OCI-LY1 (cell line): Measurements from ENCODE around the gene ODAD3.

Experiments used
- EZH2 ChIP-seq: fragments of 200-600 bp; sonication (generic), shearing (Covaris generic); IDR thresholded peaks from 2 replicates; pipeline ENCODE4 v1.8.0; 2017; ENCODE audit warnings: borderline replicate concordance, mixed run types, mild to moderate bottlenecking, antibody characterized with exemption, low read length, moderate library complexity, mixed read lengths
- TF ChIP-seq, protein P1 (sequence below): fragments of 200-600 bp; sonication (generic), shearing (Covaris generic); IDR thresholded peaks from 2 replicates; pipeline ENCODE4 v1.5.1; 2017; ENCODE audit warnings: mild to moderate bottlenecking, antibody characterized with exemption, low read length, moderate library complexity, mixed read lengths

DNA sequence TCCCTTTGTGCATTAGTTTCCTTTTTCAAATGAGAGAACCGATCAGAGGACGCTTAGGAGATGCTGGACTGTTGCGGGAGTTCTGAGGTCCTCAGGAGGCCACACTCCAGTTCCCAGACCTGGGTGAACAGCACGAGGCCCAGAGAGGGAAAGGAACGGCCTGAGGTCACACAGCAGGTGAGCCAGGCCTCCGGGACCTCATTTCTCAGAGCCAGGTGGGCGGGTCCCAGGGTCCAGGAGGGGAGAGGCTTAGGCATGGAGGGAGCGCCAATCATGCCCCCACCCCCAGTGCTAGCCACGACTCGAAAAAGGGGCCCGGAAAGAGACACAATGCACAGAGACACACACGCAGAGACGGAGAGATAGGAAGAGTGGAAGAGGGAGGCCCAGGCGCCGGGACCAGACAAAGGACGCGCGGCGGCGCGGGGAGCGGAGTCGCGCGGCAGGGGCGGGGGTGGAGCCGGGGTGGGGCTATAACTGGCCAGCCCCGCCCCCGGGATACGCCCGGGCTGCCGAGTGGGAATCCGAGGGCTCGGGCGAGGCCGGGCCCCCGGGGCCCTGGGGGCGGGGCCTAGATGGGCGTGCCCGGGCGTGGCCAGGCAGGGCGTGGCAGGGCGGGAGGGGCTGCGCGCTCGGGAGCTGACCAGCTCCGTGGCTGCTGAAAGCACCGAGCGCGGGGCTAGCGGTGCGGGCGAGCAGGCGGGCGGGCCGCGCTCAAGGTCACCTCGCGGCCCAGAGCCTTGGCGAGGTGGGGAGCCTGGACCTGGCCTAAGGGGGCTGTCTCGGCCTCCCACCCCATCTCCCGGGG lies 44.4 kb upstream of the ODAD3 start:
- no peak for TF ChIP-seq EZH2
- TF ChIP-seq, protein P1, sequence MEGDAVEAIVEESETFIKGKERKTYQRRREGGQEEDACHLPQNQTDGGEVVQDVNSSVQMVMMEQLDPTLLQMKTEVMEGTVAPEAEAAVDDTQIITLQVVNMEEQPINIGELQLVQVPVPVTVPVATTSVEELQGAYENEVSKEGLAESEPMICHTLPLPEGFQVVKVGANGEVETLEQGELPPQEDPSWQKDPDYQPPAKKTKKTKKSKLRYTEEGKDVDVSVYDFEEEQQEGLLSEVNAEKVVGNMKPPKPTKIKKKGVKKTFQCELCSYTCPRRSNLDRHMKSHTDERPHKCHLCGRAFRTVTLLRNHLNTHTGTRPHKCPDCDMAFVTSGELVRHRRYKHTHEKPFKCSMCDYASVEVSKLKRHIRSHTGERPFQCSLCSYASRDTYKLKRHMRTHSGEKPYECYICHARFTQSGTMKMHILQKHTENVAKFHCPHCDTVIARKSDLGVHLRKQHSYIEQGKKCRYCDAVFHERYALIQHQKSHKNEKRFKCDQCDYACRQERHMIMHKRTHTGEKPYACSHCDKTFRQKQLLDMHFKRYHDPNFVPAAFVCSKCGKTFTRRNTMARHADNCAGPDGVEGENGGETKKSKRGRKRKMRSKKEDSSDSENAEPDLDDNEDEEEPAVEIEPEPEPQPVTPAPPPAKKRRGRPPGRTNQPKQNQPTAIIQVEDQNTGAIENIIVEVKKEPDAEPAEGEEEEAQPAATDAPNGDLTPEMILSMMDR, result no peak
